CD4-positive, alpha-beta T cell treated with Interleukin-6 for 4 hours (primary cell): ENCODE results near the gene ZFAND6.
"Not testable (repeated sequence)": the region's sequence is repeated elsewhere in the genome, so short reads cannot be mapped to it uniquely, and the experiment has no call there.

Experiments used
- DNase-seq: peaks from one replicate; pipeline ENCODE4 v3.0.0-alpha.2; 2020; ENCODE audit warnings: mixed read lengths

The ZFAND6 gene

DNA sequence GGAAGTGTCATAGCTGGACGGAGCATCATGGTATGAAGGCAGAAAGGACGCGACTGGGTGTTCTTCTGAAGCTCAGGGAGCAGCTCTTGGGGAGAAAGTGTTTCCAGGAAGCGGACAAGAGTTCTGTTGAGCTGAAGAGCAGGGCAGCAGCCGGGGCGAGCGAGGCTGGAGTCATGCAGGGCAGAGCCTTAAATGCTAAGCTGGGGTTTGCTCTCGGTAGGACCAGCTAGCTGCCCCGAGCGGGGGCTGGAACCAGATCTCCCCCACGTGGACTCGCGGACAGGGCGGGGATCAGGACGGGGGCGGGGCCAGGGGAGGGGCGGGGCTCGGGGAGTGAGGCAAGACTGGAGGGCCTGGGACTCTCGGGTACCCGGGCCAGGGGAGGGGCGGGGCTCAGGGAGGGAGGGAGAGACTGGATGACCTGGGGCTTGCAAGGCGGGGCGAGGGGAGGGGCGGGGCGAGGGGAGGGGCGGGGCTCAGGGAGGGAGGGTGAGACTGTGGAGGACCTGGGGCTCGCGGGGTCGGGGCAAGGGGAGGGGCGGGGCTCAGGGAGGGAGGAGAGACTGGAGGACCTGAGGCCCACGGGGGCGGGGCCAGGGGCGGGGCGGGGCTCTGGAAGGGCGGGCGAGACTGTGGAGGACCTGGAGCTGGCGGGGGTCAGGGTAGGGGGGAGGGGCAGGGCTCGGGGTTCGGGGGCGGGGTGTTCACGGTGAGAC lies 92.9 kb downstream of the ZFAND6 start:
- DNase-seq: peak; percentile 99

DNA sequence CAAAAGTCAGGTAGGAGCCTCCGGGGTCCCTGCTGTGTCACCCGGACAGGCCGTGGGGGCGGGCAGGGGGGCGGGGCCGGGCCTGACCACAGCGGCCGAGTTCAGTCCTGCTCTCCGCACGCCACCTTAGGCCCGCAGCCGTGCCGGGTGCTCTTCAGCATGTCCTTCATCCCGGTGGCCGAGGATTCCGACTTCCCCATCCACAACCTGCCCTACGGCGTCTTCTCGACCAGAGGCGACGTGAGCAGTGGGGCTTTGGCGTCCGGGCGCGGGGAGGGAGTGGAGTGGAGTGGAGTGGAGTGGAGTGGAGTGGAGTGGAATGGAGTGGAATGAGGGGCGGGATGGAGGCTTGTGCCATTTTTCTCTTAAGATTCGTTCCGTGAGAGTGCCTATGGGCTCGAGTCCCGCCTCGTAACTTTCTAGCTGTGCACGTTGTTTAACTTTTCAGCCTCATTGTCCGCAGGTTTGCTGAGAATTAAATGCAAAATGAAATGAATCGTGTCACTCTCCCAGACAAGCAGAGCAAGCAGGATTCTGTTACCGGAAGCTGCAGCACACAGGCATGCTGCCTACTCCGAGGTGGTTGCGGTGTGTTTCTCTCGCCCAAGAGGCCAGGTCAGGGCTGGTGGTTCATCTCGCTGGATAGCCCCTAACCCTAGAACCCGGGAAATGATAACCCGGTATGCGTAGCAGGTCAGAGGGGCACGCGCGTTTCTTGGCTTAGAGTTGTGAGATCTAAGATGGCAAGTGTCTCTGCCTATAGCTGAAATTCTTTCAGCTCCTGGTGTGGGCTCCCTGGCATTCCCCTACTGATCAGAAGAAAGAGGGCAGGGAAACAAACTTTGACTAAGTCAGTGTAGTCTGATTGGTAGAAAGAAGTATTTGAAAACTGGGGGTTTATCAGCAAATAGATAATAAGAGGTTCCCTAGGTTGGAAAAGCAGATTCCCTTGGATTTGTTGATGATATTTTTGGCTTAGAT lies 93.7 kb downstream of the ZFAND6 start, which contains the start of gene FAH:
Gene FAH (plus strand): TSS at position 104 of the 981 bp plus-strand sequence. CDS start 56 bp downstream, at position 160.
- peak; percentile 60 for DNase-seq

DNA sequence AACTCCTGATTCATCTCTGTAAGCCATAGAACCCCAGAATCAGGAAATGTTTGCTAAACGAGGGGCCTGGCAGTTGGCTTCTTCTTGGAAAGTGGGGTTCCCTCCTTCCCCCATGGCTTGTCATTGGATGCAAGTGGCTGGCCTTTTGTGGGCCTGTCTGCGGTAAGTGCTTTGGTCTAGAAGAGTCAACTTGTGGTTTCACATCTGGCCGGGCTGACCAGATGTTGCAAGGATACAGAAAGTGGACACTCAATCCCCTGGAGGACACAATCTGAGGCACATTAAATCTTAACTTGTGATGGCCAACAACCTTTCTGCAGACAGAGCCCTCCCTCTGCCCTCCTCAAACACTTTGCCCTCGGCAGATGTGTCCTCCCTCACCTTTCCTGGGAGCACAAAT lies 94.4 kb downstream of the ZFAND6 start:
- DNase-seq: no peak

DNA sequence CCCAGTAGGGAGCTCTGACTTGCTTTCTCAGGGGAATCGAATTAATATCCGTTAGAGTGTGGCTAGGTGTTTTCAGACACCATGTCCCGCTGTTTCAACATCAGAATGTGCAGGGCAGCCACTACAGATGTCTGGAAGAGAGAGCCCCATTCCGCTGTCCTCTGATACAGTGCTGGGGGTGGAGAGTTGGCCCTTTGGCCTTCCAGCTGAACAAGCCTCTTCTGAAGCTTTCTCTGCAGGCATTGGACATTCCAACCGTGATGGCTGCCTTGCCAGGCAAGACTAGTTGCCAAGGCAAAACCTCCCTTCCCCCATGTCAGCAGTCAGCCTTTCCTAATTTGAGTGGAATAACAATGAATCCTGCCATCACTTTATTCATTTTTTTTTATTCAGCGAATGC lies 94.9 kb downstream of the ZFAND6 start:
- no peak for DNase-seq

DNA sequence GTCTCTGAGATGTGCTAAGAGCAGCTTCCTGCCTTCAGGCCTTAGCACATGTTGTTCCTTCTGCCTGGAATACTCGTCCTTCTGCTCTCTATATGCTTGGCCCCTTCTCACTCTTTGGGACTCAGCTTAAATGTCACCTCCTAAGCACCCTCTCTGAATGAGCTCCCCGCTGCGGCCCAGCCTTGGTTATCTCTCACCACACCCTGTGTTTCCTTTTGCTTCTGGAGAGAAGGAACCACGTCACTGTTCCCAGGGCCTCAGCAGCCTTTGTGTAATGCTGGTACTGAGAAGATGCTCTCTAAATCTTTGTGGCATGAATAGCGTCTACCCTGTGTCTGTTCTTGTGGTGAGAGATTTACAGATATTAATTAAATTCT lies 95.5 kb downstream of the ZFAND6 start:
- no peak for DNase-seq

DNA sequence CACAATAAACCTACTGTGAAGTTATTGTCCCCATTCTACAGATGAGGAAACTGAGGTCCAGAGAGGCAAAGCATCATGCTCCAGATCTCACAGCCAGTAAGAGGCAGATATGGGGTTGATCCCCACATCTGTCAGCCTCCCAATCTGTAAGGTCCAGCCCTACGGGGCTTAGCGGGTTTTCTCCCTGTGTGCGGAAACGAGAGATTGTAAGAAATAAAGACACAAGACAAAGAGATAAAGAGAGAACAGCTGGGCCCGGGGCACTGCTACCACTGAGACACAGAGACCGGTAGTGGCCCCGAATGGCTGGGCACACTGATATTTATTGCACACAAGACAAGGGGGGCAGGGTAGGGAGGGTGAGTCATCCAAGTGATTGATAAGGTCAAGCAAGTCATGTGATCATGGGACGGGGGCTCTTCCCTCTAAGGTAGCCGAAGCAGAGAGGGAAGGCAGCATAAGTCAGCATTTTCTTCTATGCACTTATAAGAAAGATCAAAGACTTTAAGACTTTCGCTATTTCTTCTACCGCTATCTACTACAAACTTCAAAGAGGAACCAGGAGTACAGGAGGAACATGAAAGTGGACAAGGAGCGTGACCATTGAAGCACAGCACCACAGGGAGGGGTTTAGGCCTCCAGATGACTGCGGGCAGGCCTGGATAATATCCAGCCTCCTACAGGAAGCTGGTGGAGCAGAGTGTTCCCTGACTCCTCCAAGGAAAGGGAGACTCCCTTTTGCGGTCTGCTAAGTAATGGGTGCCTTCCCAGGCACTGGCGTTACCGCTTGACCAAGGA lies 96.1 kb downstream of the ZFAND6 start:
- not testable (repeated sequence) for DNase-seq

DNA sequence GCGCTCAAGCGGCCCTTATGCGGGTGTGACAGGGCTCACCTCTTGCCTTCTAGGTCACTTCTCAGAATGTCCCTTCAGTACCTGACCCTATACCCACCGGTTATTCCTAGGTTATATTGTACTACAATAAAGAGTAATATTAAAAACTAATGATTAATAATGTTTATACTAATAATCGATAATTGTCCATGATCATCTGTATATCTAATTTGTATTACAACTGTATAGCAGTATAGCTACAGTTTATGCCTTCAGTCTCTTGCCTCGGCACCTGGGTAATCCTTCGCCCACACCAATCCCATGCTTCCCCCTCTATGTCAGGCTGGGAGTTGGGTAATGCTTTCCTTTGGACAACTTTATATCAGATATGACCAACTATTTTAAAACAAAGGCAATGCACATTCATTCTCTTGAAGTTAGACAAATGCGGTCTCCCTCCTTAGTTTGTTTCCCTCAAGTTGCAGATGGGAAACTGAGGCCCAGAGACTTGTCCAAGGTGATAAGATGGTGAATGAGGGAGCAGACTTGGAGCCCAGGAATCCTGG lies 96.8 kb downstream of the ZFAND6 start:
- no peak for DNase-seq

DNA sequence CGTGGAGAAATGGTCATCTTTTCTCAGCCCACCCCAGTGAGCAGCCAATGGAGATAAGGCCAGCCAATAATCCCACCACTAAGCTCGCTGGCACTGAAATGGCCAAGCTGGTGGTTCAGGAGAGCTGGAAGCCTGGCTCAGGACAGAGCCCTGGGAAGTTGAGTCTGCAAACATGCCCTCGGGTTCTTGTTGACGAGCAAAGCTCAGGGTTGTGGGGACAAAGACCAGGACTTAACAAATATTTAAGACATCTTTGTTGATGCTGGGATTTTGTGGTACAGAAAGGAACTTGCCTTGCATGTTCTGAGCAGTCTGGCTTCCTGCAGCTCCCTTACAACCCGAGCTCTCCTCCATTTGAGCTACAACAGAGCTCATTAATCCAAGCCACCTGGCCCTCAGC lies 97.7 kb downstream of the ZFAND6 start:
- no peak for DNase-seq

DNA sequence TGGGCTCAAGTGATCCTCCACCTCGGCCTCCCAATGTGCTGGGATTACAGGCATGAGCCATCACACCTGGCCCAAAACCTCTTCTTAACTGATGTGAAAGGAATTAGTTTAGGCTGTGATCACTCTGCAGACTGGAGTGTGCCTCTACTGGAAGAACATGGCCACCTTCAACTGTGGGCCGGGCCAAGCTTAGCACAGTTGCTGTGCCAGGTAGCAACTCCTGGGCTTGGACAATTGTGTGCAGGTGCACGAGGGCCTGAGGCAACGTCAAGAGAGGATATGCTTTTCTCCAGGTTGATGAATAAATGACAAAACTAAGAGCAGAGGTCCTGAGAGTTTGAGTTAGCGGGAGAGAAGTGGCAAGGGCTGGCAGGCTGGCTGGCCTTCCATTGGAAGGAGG lies 99.8 kb downstream of the ZFAND6 start:
- DNase-seq: no peak

DNA sequence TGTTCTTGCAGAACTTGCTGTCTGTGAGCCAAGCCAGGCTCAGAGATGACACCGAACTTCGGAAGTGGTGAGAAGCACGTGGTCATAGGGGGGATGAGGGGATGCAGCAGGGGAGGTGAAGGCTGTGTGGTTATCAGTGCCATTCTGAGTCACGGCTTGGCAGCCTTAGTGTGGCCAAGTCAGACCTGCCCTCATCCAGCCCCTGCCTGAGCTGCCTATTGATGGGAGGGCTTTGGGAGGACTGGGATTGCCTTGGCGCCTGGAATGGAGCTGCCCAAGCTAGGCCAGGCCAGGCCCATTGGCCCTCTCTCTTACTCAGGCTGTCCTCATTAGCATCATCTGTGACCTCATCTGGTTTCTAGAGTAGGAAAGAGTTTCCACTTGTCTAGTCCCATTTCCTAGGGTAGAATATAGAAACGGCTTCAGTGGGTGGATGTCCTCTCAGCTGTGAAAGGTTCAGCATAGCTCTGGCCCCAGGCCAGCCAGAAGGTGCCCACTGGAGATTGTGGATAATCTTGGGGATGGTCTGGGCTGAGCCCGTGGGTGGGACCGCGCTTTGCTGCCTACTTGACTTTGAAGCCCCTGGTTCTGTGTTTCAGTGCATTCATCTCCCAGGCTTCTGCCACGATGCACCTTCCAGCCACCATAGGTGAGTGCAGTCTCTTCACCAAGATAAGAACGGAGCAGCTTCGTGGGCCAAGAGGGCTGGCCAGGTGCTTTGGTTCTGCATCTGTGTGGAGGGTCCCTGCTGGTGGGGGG lies 100.5 kb downstream of the ZFAND6 start:
- no peak for DNase-seq

DNA sequence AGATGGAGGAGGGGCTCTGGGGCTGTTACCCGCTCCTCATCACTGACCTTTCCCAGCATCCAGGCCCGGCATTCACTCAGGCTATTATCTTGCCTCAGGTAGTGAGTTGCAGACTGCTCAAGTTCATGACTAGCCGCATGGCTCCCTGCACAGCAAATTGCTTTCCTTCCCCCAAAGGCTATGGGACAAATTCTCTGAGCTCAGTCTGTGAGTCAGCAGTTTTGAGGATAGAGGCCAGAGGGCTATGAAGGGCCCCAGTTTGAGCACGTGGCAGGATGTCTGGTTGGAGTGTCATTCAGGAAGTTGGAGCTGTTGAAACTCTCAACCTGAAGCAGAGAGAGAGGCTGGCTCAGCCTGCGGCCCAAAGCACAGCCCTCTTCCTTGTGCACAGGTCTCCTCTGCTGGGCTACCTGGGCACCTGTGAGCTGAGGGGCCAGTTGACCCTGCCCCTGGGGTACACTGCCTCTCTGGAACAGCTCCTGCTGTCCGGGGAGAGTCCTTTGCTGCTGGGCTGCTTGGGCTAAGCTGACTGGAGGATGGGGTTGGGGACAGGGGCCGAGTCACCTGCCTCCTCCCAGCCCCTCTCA lies 101.2 kb downstream of the ZFAND6 start:
- peak; percentile 37 for DNase-seq

DNA sequence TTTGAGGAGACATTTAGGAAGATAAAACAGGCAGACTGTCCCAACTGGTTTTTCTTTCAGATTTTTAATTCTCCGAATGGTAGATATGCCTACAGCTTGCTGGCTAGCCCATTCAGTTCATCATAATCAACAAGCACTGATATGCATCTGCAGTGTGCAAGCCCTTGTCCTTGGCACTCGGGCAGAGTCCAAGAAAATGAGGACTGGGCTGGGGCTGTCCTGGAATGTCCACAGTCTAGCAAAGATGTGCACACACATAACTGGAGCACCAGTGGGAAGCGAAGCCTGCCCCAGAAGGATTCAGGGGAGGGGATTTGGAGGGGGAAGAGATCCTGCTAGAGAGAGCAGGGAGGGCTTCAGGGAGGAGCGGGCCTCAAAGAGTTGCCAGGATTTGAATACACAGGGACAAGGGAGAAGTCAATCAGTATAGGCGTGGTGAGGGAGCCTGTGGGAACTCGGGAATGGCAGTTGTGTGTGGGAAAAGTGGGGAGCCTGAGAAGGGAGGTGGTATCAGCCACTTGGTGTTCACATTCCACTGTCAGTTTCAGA lies 102.1 kb downstream of the ZFAND6 start:
- DNase-seq: no peak

DNA sequence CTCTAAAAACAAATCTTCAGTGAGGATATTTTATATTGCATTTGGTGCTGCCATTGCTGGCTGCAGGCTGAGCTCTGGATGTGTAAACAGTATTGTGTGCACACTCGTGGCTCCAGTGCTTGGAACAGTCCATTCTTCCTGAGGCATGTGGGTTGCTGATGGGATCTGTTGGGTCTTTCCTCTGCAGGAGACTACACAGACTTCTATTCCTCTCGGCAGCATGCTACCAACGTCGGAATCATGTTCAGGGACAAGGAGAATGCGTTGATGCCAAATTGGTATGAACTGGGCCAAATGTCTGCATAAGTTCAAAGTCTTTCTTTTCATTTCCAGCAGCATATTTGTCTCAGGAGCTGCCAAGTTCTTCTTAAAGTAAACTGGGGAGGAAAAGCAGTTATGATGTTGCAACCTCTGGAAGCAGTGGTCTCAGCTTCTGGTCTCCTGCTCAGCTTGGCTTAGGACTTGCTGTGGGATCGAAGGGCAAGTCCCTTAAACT lies 102.6 kb downstream of the ZFAND6 start:
- no peak for DNase-seq

DNA sequence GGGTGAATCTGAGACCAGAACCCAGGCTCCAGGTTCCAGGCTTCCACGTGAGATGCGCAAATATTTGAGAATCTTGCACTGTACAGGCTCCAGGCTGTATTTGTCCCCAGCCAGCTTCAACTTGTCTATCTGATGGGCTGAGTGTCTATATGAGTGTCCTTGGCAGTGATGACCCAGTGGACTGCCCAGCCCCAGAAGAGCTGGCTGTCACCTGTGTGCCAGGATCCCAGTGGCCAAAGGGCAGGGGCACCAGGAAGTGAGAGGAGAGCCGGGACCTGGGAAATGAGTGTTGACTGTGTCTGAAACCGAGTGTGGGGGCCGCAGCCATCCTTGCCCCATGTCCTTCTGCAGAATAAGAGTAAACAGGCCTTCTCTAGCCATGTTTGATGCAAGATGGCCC lies 103.7 kb downstream of the ZFAND6 start:
- no peak for DNase-seq

DNA sequence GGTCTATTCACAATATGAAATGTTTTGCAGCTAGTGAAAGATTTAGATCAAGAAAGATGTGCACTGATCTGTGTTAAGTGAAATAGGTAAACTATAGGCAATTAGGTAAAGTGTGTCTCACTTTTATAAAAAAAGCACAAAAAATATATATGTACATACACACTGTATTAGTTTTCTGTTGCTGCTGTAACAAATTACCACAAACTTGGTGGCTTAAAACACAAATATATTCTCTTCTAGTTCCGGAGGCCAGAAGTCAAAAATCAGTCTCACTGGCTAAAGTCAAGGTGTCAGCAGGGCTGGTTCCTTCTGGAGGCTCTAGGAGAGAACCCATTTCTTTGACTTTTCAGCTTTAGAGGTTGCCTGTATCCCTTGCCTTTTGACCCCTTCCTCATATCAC lies 104.4 kb downstream of the ZFAND6 start:
- DNase-seq: no peak

DNA sequence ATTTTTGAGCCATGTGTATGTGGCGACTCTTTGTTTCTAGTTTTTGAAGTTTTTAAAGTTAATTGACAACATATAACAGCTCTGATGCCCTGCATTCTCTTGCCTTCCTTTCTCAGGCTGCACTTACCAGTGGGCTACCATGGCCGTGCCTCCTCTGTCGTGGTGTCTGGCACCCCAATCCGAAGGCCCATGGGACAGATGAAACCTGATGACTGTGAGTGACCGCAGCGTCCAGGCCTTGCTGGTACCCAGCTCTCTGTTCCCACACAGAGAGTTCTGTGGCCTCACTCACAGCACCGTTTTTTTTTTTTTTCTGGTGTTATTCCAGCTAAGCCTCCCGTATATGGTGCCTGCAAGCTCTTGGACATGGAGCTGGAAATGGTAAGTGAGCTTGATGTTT lies 108.5 kb downstream of the ZFAND6 start:
- no peak for DNase-seq

DNA sequence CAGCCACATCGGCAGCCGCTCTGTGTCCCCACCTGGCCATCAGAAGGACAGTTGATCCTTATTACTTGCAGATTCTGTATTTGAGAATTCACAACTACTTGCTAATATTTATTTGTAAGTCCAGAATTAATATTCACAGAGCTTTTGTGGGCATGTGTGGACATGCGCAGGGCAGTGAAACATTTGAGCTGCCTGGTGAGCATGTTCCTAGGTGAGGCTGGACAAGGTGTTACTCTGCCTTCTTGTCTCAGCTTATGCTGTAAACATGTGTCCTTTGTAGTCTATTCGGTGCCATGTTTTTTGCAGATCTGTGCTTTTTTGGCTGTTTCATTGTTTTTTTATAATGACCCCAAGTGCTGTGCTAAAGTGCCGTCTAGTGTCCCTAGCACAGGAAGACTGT lies 108.9 kb downstream of the ZFAND6 start:
- no peak for DNase-seq

DNA sequence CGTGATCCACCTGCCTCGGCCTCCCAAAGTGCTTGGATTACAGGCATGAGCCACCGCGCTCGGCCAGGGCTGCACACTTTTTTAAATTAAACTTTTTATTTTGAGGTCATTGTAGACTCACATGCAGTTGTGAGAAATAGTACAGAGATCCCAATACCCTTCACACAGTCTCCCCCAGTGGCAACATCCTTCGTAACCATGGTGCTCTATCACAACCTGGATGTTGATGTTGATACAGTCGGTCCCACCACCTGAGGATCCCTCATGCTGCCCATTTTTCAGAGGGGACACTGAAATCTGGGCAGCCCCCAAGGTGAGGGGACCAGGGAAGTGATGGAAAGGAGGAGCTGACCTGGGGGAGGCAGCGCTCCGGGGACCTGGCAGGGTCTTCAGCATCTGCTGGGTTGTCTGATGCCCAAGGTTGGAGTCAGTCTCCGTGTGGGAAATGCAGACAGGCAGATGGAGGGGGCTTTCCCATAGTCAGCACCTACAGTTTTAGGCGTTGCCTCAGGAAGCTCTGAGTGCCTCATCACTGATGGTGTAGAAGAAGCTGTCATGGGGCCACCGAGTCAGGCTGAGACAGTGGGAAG lies 110.4 kb downstream of the ZFAND6 start:
- DNase-seq: no peak

DNA sequence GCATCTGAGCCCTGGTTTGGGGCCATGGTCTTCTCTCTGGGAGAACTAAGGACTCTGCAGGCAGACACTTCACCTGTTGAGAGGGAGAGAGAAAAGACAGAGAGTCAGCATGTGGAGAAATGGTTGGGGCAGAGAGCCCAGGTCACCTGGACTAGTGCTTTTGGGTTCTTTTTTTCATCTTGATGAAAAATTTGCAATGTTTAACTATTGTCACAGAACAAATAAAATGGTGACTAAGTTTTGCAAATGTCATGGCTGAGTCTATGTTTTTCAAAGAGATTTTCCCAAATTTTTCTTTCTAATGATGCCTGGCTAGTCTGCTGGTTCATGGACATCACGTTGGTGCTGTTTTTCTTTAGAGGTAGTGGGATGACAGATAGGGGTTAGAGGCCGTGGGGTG lies 111.1 kb downstream of the ZFAND6 start:
- no peak for DNase-seq

DNA sequence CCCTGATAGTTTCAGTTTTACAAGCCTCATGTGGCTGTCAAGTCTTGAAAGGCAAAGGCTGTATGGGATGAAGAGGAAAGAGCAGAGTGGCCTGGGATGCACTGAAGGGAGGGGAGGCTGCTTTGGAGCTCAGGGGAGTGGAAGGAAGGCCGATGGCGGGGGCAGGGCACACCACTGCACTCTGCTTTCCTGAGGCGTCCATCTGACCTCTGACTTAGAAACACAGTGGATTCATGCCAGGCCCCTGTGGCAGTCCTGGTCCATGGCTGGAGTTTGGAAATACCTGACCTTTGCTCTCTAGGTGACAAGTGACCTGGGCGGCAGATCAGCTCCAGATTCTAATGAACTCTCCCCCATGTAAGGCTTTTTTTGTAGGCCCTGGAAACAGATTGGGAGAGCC lies 112.3 kb downstream of the ZFAND6 start:
- DNase-seq: no peak

DNA sequence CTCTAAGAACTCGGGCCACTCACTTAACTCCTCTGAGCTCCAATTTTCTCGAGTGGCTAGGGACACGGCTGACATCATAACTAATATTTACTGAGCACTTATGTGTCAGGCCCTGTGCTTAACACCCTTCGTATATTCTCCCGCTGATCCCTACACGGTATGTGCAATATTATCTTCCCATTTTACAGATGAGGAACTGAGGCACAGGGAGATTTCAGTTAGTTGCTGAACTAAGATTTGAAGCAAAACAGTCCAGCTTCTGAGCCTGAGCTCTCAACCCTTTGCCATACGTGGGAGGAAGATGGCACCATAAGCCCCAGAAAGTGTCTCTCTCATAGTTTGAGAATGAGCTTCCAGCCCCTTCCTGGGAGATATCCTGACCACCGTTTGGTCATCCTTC lies 112.9 kb downstream of the ZFAND6 start:
- no peak for DNase-seq
